GM18511 (cell line): ENCODE data around the gene COA8.
A peak's percentile ranks its signal among the peaks of the same experiment; 100 is the strongest.
"Not testable (repeated sequence)": the region's sequence is repeated elsewhere in the genome, so short reads cannot be mapped to it uniquely, and the experiment has no call there.

Experiments
- ATAC-seq: cut with Tn5 transposase; IDR thresholded peaks from one replicate; pipeline ENCODE4 v1.9.1; 2021; ENCODE audit warnings: mild to moderate bottlenecking, moderate library complexity; ENCODE audit not compliant: unreplicated experiment

COA8 gene

GRCh38 chr14:103568952-103569351, 6.2 kb downstream of the COA8 start:
- ATAC-seq = no peak

GRCh38 chr14:103569408-103569807, 6.6 kb downstream of the COA8 start:
- no peak for ATAC-seq

- no peak for ATAC-seq
These were observed 11.3 kb downstream of the COA8 start for GRCh38 chr14:103574104-103574503.

GRCh38 chr14:103574707-103575285, 12.0 kb downstream of the COA8 start:
- ATAC-seq = no peak

- no peak for ATAC-seq
These were observed 13.7 kb downstream of the COA8 start for GRCh38 chr14:103576371-103577024.

GRCh38 chr14:103578401-103579075, 15.8 kb downstream of the COA8 start:
- ATAC-seq = no peak

GRCh38 chr14:103581206-103581605, 18.4 kb downstream of the COA8 start:
- ATAC-seq = no peak

GRCh38 chr14:103581954-103582703, 19.4 kb downstream of the COA8 start:
- no peak for ATAC-seq

- ATAC-seq = no peak
These were observed 21.7 kb downstream of the COA8 start for GRCh38 chr14:103584326-103584915.

- peak; percentile 94 for ATAC-seq
These were observed 30.8 kb downstream of the COA8 start for GRCh38 chr14:103593577-103593976.

- ATAC-seq = no peak
These were observed 31.5 kb downstream of the COA8 start for GRCh38 chr14:103594265-103594664.

GRCh38 chr14:103597623-103598377, 35.0 kb downstream of the COA8 start:
- no peak for ATAC-seq

- no peak for ATAC-seq
These were observed 37.7 kb downstream of the COA8 start for GRCh38 chr14:103600503-103600902.

GRCh38 chr14:103604620-103605019, 41.9 kb downstream of the COA8 start:
- ATAC-seq = no peak

GRCh38 chr14:103606963-103607668, 44.4 kb downstream of the COA8 start:
- ATAC-seq = peak; percentile 78

GRCh38 chr14:103607822-103608221, 45.1 kb downstream of the COA8 start:
- no peak for ATAC-seq

GRCh38 chr14:103609081-103609480, 46.3 kb downstream of the COA8 start:
- ATAC-seq = not testable (repeated sequence)

GRCh38 chr14:103611215-103611614, 48.5 kb downstream of the COA8 start:
- ATAC-seq = no peak

- ATAC-seq = no peak
These were observed 50.8 kb downstream of the COA8 start for GRCh38 chr14:103613517-103613916.
